ENCODE results near the gene SAMD8. TPM values are rescaled to one million over a fixed set of nuclear protein-coding genes. Genes with fewer than 3 reads are reported as not detected.
"Not testable (repeated sequence)": the region's sequence is repeated elsewhere in the genome, so short reads cannot be mapped to it uniquely, and the experiment has no call there.

The SAMD8 gene
- polyA plus RNA-seq, 3 donors: 12.1 to 15.4 (median 13.4) TPM

DNA sequence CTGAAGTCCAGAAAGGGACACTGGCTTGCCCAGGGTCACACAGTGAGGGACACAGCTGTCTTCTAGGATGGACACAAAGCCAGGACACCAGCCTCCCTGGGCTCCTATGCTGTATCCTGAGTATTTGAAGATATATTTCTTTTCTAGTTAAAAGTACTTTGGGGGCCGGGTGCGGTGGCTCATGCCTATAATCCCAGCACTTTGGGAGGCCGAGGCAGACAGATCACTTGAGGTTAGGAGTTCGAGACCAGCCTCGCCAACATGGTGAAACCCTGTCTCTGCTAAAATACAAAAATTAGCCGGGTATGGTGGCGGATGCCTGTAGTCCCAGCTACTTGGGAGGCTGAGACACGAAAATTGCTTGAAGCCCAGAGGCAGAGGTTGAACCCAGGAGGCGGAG is 4.6 kb upstream of the SAMD8 start:
- not testable (repeated sequence) for DNase-seq (ENCODE audit: low read depth in 3 of 3, low spot score in 2 of 3)

DNA sequence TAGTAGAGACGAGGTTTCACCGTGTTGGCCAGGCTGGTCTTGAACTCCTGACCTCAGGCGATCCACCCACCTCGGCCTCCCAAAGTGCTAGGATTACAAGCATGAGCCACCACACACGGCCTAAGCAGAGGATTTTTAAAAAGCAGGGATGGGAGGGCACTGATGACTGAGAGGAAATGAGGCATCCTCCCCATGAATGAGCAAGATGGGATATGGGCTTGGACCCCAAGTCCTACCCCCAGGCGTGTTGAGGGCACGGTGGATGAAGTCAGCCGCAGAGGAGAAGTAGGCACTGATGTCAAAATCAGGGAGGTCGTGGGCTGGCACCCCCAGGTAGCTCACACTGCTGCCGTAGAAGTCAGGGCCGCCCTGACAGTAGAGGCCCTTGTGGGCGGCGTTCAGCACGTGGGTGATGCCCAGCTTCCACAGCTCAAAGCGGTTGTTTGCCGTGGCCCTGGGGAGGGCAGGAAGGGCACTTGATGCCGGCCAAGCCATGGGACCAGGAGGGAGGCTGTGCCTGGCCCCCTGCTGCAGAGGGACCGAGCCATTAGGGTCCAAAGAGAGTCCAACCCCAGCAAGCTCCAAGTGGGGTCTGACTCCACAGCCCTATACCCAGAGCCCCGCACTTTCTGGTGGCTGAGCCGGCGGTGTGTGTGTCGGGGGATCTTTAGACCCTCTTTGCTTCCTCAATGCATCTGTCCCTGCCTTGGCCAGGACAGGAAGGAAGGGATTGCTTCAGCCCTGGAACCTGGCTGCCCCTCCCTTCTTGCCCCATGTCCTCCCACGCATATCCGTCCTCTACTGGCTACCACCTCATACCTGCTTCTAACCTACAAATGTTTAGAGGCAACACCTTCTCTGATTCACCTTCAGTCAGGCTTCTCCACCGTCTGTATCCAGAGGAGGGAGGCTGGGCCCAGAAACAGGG is 3.4 kb upstream of the SAMD8 start:
- no peak for DNase-seq (ENCODE audit: low read depth in 3 of 3, low spot score in 2 of 3)

DNA sequence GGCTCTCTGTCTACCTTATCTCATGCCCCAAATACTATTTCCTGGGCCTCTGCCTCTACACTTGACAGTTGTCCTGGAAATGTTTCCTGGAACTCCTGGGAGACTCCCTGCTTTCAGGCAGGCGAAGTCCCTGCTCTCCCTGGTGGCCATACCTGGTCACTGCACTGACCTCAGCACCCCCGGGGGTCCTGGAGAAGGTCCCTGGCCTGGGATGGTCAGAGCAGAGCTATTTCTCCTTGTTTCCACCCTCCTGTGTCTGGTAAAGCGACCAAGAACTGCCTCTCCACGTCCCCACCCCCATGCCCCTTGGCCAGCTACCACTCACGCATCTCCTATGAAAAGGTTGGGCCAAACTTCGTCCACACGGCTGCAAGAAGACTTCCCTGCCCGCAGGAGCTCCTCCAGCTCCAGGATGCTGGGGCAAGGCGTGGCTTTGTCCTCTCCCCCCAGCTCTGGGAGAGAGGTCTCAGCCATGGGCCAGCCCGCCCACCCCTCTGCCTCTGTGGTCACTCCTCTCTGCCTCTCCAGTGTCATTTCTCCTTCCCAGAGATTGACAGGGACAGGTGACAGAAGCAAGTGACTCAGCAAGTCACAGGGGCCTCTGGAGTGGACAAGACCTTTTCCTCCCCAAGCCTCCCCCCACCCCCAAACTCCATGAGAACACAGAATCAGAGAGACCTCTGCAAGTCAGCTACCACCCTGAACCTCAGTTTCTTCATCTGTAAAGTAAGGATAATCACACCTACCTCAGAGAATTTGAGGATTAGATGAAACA is 2.6 kb upstream of the SAMD8 start:
- DNase-seq (ENCODE audit: low read depth in 3 of 3, low spot score in 2 of 3): no peak

- DNase-seq (ENCODE audit: low read depth in 3 of 3, low spot score in 2 of 3): no peak
These were observed 2.0 kb upstream of the SAMD8 start for GRCh38 chr10:75109459-75109778.

- DNase-seq (ENCODE audit: low read depth in 3 of 3, low spot score in 2 of 3): no peak
These were observed 1.3 kb upstream of the SAMD8 start for GRCh38 chr10:75110006-75110632.

DNA sequence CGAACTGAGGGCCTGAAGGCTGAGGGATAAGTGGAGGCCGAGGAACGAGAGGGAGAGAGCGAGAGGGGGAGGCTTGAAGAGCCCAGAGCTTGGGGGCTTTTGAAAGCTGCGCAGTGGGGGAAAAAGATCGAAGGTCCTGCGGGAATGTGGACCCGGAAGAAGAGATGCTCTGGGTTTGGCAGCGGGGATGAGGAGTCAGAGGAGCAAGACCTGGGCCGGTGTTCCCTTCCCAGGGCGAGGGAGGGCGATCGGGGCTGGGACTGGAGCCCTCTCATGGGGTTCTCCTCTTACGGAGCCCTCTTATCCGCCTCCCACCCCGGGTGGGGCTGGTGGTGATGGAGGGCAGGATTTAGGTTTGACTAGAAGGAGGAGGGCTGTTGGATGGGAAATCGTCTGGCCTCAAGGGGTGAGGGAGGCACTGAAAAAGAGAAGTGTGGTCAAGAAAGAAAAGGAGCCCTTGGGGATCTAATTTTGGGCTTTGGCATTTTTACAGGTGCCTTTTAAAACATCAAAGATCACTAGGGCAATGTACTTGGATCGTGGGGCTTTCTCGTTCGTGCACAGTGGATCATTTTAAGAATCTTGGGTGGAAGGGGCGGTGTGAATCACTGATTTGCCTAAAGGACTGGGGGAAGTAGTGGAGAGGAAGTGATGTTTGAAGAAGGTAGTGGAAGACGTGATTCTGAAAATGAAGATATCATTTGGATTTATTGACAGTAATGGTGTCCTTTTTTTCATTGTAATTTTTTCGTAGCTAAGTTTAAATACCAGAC is 637 bp downstream of the SAMD8 start:
- peak in 1 of 3 donors; percentile 40 for DNase-seq (ENCODE audit: low read depth in 3 of 3, low spot score in 2 of 3)

DNA sequence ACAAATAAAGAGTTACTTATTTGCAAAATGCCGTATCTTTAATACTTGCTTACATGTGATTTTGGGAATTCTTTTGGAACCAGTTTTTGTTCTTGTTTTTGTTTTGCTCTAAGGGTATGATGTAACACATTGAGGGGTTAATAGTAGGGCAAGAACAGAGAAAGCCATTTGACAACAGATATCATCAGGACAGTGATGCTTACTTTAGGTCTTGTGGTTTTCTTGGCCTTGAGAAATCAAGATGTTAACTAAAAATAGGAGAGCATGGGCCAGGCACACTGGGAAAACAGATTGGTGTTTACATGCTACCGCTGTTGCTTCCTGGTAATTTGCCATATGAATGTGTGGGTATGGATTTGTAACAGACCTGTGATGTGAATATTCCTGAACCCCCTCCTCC is 3.7 kb downstream of the SAMD8 start:
- DNase-seq (ENCODE audit: low read depth in 3 of 3, low spot score in 2 of 3): no peak

DNA sequence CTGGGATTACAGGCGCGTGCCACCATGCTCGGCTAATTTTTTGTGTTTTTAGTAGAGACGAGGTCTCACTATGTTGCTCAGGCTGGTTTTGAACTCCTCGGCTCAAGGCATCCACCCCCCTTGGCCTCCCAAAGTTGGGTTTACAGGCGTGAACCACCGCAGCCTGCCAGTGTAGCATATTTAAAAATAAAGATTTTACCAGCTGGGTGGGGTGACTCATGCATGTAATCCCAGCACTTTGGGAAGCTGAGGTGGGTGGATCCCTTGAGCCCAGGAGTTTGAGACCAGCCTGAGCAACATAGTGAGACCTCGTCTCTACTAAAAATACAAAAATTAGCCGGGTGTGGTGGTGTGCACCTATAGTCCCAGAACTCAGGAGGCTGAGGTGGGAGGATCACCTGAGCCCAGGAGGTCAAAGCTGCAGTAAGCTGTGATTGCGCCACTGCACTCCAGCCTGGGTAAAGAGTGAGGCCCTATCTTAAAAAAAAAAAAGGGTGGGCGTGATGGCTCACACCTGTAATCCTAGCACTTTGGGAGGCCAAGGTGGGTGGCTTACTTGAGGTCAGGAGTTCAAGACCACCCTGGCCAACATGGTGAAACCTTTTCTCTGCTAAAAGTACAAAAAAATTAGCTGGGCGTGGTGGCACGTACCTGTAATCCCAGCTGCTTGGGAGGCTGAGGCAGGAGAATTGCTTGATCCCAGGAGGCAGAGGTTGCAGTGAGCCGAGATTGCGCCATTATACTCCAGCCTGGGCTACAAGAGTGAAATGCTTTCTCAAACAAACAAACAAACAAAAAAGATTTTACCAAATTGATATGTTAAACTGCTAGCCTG is 5.7 kb downstream of the SAMD8 start:
- DNase-seq (ENCODE audit: low read depth in 3 of 3, low spot score in 2 of 3): not testable (repeated sequence)

DNA sequence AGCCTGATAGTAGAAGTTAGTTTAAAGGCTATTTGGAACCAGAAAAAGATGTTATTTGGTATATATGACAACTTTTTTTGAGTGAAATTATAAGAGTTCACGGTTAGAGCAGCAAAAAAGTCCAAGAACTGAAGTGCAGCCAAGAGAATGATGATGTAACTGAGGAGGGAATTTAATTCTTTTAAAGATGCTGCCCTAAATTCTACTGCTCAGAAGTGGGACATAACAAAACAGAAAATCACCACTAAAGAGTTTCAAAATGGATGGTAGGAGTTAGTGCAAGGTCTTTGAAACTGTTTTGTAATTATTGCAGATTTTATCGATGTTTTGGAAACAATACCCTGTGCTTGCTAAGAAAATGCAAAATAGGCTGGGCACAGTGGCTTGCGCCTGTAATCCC is 6.5 kb downstream of the SAMD8 start:
- no peak for DNase-seq (ENCODE audit: low read depth in 3 of 3, low spot score in 2 of 3)

GRCh38 chr10:75119444-75120066 is 8.1 kb downstream of the SAMD8 start:
- DNase-seq (ENCODE audit: low read depth in 3 of 3, low spot score in 2 of 3): not testable (repeated sequence)

DNA sequence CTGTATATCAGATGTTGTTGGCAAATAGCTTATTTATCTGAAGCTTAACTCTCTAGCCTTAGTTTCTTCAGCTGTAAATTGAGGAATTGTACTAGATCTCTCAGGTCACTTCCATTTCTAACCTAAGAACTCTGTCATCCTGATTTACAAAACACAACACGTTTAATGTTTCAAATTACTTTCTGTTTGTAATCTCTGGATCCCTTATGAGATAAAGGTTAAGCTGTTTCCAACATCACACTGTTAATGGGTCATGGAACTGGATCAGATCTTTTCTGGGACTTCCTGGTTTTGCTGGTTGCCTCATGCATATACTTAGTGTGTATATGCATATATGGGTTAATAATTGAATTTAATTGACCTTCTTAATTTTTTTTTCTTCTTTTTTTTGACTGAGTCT is 9.9 kb downstream of the SAMD8 start:
- no peak for DNase-seq (ENCODE audit: low read depth in 3 of 3, low spot score in 2 of 3)

DNA sequence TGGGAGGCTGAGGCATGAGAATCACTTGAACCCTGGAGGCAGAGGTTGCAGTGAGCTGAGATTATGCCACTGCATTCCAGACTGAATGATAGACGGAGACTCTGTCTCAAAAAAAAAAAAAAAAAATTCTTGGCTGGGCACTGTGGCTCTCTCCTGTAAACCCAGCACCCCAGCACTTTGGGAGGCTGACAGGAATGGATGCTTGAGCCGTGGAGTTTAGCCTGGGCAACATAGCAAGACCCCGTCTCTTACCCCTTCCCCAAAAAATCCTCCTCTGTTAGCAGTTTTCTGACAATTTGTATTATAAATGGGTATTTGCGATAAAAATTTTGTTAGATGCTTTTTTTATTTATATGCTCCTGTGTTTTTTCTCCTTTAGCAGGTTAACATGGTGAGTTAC is 11.0 kb downstream of the SAMD8 start:
- no peak for DNase-seq (ENCODE audit: low read depth in 3 of 3, low spot score in 2 of 3)

DNA sequence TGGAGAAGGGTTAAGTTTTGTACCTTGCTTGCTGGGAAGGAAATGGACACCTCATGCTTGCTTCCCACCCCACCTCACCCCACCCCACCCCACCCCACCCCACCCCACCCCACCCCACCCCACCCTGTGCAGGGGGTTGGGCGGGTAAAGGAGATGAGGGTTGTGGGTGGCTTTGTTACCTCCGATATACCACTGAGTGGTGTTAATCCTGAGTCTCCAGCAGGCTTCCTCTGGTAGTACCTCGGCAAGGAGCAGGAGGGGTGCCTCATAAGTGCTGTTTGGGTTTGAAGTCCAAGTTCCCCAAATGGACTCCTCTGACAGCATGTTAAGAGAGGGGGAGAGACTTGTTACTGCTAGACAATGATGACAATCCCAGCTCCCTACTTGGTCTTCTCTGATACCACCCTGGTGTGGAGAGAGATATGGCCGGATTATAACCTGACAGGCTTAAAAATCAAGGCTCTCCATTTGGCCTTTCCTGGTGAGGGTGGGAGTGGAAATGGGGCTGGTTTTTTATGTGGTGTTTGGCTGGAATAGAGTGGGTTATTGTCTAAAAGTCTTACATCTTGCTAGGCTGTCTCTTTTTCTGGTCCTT is 11.7 kb downstream of the SAMD8 start:
- no peak for DNase-seq (ENCODE audit: low read depth in 3 of 3, low spot score in 2 of 3)

GRCh38 chr10:75126277-75126676 is 14.8 kb downstream of the SAMD8 start:
- no peak for DNase-seq (ENCODE audit: low read depth in 3 of 3, low spot score in 2 of 3)

GRCh38 chr10:75127471-75127870 is 16.0 kb downstream of the SAMD8 start:
- DNase-seq (ENCODE audit: low read depth in 3 of 3, low spot score in 2 of 3): no peak

GRCh38 chr10:75128985-75129384 is 17.5 kb downstream of the SAMD8 start:
- not testable (repeated sequence) for DNase-seq (ENCODE audit: low read depth in 3 of 3, low spot score in 2 of 3)

DNA sequence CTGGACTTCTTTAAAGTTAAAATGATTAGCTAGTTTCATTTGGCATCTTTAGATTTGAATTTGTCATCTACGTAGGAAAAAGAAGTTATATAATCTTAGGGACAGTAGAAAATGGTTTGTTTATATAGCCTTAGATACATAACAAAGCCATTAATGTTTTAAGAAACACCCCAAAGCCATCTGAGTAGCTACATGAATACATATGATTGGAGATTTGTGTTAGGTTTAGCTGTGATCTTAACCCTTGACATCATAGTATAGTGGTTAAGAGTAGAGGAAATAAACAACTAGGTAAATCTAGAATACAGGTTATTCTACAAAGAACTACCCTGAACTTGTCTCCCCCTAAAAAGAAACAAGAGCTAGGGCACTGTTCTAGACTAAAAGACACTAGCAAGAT is 18.1 kb downstream of the SAMD8 start:
- no peak for DNase-seq (ENCODE audit: low read depth in 3 of 3, low spot score in 2 of 3)

DNA sequence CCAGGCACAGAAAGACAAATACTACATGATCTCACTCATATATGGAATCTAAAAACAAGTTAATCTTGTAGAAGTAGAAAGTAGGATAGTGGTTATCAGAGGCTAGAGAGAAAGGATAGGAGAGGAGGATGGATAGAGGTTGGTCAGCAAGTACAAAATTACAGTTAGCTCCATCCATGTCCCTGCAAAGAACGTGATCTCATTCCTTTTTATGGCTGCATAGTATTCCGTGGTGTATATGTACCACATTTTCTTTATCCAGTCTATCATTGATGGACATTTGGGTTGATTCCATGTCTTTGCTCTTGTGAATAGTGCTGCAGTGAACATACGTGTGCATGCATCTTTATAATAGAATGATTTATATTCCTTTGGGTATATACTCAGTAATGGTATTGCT is 22.2 kb downstream of the SAMD8 start:
- not testable (repeated sequence) for DNase-seq (ENCODE audit: low read depth in 3 of 3, low spot score in 2 of 3)

DNA sequence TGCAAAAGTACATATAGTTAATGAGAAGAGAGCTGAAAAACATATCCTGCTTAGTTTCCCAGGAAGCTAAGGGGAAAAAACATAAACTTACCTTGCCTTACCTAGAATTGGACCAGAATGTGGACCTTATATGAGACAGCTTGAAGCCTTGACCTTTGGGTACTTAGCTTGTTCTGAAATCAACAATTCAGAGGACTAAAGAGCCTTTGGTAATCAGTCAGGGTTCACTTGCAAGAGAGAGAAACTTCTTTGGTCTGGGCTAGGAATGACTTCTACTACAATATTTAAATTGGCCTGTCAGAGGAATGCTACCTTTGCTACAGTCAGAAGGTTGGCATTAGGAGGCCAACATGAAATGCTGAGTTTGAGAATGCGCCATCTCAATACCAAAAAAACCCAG is 24.9 kb downstream of the SAMD8 start:
- no peak for DNase-seq (ENCODE audit: low read depth in 3 of 3, low spot score in 2 of 3)

Data from right renal cortex interstitium (tissue), 3 donors.